ENCODE results near the gene MRLN.

The MRLN gene

GRCh38 chr10:59700709-59701108, 52.5 kb downstream of the MRLN start:
- ATAC-seq = no peak
- Mint-ChIP-seq H3K4me1 (no peaks in the 10 kb centered on the region), H3K4me3 (no peak overlapping the region), H3K27ac (no peak overlapping the region), H3K27me3 (peaks cover 18% of the 10 kb centered on the region), H3K36me3 (no peaks in the 10 kb centered on the region), H3K9me3 (no peaks in the 10 kb centered on the region)

DNA sequence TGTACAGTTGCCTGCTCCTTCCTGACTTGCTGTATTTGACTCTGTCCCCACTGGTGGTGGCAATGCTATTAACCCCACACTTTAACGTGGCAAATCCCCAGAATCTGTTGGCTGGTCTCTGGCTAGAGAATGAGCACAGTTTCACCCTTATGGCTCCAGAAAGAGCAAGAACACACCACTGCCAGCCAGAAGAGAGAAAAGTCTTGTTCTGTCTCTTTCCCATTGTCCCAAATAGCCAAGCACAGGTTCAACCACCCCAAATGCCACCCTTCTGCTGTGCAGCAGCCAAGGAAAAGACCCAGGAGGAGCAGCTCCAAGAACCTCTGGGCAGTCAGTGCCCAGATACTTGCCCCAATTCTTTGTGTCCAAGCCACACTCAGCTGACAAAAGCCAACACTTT, 54.9 kb downstream of the MRLN start:
- ATAC-seq = no peak
- no peaks in the 10 kb centered on the region for H3K4me1 Mint-ChIP-seq
- no peaks in the 10 kb centered on the region for H3K9me3 Mint-ChIP-seq
- H3K4me3 Mint-ChIP-seq = no peak overlapping the region
- peaks cover 15% of the 10 kb centered on the region for H3K27me3 Mint-ChIP-seq
- H3K36me3 Mint-ChIP-seq = no peaks in the 10 kb centered on the region
- no peak overlapping the region for H3K27ac Mint-ChIP-seq

GRCh38 chr10:59695637-59696036, 57.6 kb downstream of the MRLN start:
- no peaks in the 10 kb centered on the region for H3K27me3 Mint-ChIP-seq
- ATAC-seq = no peak
- H3K9me3 Mint-ChIP-seq = no peaks in the 10 kb centered on the region

GRCh38 chr10:59694936-59695335, 58.3 kb downstream of the MRLN start:
- Mint-ChIP-seq H3K36me3 (no peaks in the 10 kb centered on the region), H3K27me3 (no peaks in the 10 kb centered on the region)

More at GRCh38 chr10:59695637-59696036, 57.6 kb downstream of the MRLN start:
- Mint-ChIP-seq H3K4me3 (no peak overlapping the region), H3K36me3 (no peaks in the 10 kb centered on the region), H3K27ac (no peak overlapping the region), H3K4me1 (no peaks in the 10 kb centered on the region)

DNA sequence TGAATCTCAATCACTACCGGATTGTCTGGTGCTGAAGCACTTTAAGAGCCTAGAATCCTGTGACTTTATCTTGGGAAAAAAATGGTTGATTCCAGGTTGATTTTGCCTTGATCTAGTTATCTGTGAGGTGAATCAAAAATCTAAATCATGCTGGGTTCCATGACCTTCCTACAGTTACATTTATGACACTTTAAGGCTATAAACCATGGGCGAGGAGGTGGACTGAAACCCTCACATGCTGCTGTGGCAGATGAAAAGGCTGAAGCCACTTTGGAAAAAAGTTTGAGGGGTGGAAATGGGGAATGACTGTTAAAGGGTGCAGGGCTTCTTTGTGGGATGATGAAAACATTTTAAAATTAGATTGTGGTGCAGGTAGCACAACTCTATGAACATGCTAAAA, 61.1 kb downstream of the MRLN start:
- Mint-ChIP-seq H3K4me1 (peaks cover 5% of the 10 kb centered on the region), H3K27ac (no peak overlapping the region), H3K4me3 (no peak overlapping the region), H3K27me3 (no peaks in the 10 kb centered on the region), H3K9me3 (no peaks in the 10 kb centered on the region), H3K36me3 (no peaks in the 10 kb centered on the region)
- no peak for ATAC-seq

More at GRCh38 chr10:59694936-59695335, 58.3 kb downstream of the MRLN start:
- Mint-ChIP-seq H3K9me3 (no peaks in the 10 kb centered on the region), H3K4me3 (no peak overlapping the region), H3K4me1 (no peaks in the 10 kb centered on the region), H3K27ac (no peak overlapping the region)
- no peak for ATAC-seq

DNA sequence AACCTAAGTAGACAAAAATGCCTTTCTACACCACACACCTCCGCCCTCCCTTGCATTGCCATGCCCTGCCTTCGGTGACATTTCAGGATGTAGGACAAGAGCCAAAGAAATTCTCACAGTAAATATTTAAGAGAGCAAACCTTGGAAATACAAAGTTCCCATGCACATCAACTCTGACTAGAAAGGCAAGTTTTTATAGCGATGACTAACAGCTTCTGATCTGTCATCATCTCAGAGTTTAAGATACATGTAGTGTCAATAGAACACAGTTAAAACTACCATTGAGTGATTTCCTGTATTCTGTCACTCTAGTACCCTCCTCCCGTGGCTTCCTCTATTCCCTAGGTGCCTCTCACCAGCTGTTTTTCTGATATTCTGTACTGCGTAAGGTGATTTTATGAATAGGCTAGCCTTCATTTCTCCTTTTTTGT, 64.3 kb downstream of the MRLN start:
- peak; percentile 65 for ATAC-seq

GRCh38 chr10:59687657-59688056, 65.6 kb downstream of the MRLN start:
- H3K4me1 Mint-ChIP-seq = peaks cover 5% of the 10 kb centered on the region
- no peak overlapping the region for H3K27ac Mint-ChIP-seq
- no peak for ATAC-seq
- H3K4me3 Mint-ChIP-seq = no peak overlapping the region
- no peaks in the 10 kb centered on the region for H3K36me3 Mint-ChIP-seq
- no peaks in the 10 kb centered on the region for H3K9me3 Mint-ChIP-seq
- H3K27me3 Mint-ChIP-seq = no peaks in the 10 kb centered on the region

More for the DNA sequence above, 64.3 kb downstream of the MRLN start:
- Mint-ChIP-seq H3K4me1 (peaks cover 5% of the 10 kb centered on the region), H3K27me3 (no peaks in the 10 kb centered on the region), H3K9me3 (no peaks in the 10 kb centered on the region), H3K27ac (no peak overlapping the region), H3K4me3 (no peak overlapping the region), H3K36me3 (no peaks in the 10 kb centered on the region)
